Activated T-cell treated with anti-CD3 and anti-CD28 coated beads for 48 hours (primary cell): ENCODE results near the gene NEDD4L.
"Not testable (repeated sequence)": the region's sequence is repeated elsewhere in the genome, so short reads cannot be mapped to it uniquely, and the experiment has no call there.

Source experiments
- DNase-seq: peaks from one replicate; pipeline ENCODE4 v3.0.0-alpha.2; 2020; ENCODE audit warnings: low read depth

The NEDD4L gene

DNA sequence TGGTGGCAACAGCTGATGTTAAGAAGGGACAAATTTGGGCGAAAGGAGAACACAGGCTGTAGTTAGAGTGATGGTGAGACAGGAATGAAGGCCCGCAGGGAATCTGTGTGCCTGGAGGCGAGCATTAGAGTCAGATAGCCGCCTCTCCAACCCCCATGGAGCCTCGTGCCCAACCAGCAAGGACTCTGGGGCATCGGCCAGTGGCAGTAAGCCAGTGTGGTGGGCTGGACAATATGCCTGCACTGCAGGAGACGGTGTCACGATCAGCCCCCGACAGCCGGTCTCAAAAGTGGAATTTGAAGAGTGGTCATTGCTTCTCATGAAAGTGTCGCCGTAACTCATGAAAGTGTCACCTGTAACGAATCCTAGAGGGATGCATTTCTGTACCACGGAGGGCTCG, 335.4 kb downstream of the NEDD4L start:
- DNase-seq, result no peak

DNA sequence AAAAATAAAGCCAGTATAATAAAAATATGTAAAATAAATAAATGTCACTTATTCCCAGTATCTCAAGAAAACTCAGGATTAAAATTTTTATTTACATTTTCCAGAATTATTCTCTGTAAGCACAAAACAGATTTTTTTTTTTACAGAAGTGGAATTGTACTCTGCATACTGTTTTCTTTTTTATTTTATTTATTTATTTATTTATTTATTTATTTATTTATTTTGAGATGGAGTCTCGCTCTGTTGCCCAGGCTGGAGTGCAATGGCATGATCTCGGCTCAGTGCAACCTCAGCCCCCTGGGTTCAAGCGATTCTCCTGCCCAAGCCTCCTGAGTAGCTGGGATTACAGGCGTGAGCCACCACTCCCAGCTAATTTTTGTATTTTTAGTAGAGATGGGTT, 336.1 kb downstream of the NEDD4L start:
- not testable (repeated sequence) for DNase-seq

GRCh38 chr18:58381676-58382411, 337.8 kb downstream of the NEDD4L start:
- DNase-seq, result no peak

DNA sequence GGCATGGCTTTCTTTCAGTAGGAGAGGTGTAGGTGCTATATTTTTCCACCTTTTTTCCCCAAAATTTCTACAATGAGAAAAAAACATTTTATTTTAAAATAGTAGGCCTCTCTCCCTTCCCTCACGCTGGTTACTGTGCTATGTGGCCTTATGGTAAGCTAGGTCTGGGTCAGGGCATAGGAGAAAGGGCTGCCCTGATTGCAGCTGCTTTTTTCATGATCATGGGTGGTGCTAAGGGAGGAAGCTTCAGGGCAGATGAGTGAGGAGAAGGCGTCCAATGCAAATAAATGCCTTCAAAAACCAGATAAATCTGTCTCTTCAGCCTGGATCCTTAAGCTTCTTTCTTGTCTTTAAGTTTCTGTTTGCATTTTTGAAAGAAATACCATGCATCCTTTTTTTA, 338.4 kb downstream of the NEDD4L start:
- no peak for DNase-seq

DNA sequence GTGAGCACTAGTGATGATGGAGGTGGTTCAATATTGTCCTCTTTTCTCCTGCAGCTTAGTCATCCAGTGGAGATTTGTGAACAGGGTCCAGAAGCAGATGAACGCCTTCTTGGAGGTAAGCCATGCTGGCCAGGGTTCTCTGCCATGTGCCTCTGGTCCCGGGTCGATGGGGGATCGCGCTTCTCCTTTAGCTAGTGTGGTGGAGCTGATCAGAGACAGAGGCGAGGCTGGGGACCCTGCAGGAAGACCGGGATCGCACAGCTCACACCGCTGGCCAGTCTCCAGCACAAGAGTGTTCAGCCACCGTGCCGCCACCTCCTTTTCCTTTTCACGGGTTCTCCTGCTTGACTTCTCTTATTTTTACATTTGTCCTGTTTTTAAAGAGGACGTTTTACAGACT, 341.4 kb downstream of the NEDD4L start:
- DNase-seq, result no peak

DNA sequence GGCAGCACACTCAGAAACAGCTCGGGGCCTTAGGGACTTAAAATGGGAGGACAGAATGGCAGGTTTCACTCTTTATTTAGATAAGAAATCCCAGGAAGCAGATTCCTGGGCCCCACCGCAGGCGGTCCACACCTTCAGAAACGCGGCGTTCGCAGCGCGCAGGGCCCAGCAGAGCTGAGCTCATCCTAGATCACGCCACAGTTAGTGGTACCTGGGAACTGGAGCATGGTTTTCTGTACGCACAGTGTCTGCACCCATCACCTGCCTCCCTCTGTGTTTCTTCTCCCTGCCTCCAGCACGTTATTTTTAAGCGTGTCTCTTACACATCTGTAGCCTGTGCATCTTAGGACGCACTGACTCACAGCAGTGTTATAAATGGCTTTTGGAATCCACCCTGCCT, 342.8 kb downstream of the NEDD4L start:
- no peak for DNase-seq

- DNase-seq, result no peak
These were observed 343.7 kb downstream of the NEDD4L start for GRCh38 chr18:58387716-58388115.

- DNase-seq, result no peak
These were observed 344.7 kb downstream of the NEDD4L start for GRCh38 chr18:58388736-58389135.

- DNase-seq, result no peak
These were observed 345.7 kb downstream of the NEDD4L start for GRCh38 chr18:58389745-58390144.

GRCh38 chr18:58390399-58390798, 346.4 kb downstream of the NEDD4L start:
- no peak for DNase-seq

GRCh38 chr18:58391231-58391825, 347.3 kb downstream of the NEDD4L start:
- DNase-seq, result no peak

GRCh38 chr18:58391932-58392323, 347.9 kb downstream of the NEDD4L start:
- no peak for DNase-seq

DNA sequence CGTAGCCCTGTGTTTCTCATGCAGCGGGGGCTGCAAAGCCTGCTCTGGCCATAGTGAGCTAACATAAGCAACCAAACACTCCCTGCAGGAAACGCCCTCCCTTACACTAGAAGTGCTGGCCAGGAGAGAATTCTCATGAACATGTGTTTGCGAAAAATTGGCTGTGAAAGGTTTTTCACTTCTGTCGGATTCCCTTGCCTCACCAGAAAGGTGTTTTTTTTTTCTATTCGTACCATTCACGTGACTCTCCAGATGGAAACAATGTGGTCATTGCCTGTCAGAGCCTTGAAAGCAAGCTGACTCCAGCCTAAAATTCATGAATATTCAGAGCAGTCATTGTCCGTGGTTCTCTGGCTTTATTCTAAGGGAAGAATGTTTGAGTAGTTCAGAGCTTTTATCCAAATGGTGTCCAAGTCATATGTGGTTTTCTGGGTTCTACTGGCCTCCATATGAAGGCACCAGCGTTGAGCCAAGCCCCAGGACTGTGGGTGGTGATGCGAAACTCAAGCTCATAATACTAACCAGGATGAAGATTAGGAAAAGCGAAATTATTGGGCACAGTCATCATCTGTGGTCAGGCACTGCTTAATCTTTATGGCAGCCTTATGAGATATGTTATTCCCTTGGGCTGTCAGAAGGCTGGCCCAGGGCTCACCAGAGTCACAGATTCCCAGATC, 348.4 kb downstream of the NEDD4L start:
- no peak for DNase-seq

DNA sequence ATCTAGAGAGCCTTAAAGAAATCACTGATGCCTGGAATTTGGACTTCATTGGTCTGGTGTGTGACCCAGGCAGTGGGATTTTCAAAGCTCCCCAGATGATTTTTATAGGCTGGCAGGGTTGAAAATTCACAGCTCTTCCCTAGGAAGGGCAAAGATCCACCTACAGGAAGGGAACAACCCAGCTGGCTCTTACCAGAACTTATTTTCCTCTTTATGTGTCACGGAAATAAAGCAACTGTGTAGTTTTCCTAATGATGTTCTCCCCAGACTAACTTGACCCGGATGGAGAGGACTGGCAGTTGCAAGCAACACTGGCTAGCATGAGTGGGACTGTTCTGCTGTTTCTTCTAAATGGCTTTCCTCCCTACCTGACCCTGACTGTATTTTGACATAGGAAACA, 349.3 kb downstream of the NEDD4L start:
- DNase-seq, result no peak

DNA sequence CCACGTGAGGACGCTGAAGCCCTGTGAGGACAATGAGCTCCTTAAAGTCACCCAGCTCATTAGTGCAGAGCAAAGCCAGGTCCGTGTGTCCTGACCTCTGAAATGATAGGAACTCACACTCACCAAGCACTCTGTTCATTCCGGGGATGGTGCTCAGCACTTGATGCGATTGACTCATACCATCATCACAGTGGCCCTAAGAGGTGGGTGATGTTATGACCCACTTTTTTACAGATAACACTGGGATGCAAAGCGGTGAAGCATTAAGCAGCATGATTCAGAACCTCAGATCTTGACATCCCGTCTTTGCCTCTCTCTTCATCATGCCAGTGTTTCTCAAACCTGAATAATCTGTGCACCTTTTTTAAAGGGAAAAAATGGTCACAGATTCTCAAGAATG, 350.0 kb downstream of the NEDD4L start:
- DNase-seq, result no peak

DNA sequence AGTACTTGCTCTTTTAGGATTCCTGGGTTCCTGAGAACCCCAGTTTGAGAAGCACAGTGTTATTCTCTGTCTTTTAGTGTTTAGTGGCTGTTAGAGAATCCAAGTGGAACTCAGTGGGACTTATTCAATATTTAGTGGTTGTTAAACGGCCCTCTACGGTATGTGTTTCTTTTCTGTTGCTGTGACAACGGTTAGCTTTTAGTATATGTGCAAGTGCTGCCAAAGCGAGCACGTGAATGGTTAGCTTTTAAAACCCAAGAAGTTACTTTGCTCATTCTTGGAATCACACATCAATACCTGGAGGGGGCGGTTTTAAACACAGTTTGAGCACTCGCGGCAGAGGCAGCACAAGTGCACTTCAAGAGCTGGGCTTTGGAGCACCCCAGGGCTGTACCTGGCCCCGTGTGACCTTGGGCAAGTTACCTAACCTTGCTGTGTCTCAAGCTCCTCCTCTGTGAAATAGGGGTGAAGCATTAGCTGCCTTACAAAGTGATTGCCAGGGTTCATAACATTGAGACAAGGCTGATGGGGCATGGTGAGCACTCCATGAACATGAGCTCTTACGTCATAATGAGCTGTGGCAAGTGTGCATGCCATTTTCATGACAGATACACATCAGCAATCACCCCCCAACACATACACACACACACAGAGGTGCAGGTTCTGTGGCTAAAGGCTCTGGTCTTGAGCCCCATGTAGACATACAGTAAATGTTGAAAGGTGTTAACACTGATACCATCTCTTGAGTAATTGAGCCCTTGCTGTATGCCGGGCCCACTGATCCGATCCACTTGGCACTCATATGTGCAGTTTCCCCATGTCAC, 350.8 kb downstream of the NEDD4L start:
- no peak for DNase-seq

DNA sequence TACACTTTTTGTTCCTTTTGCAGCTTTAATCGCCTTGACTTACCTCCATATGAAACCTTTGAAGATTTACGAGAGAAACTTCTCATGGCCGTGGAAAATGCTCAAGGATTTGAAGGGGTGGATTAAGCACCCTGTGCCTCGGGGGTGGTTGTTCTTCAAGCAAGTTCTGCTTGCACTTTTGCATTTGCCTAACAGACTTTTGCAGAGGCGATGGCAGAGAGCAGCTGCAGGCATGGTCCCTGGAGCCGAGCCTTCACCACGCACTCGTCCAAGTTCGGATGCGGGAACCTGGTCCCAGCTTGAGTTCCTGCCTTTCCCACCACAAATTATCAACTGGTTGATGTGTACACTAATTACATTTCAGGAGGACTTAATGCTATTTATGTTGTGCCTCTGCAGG, 352.1 kb downstream of the NEDD4L start:
- DNase-seq, result no peak

DNA sequence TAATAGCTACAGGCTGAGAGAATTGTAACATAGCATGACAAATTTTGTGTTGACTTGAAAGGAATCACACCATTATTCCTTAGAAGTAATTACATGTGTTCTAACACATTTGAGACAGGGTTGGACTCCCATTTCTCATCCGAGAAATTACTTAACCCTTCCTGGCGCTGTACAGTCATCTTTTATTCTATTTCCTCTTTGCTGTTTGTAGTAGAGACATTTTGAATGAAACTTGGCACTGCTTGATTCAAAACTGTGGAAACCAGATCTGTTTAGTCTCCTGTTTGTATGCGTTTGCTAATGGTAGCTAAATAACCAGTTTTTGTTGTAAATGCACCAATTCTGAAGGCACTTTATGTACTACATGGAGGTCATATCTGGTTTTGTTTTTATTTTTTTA, 352.9 kb downstream of the NEDD4L start:
- DNase-seq, result no peak

DNA sequence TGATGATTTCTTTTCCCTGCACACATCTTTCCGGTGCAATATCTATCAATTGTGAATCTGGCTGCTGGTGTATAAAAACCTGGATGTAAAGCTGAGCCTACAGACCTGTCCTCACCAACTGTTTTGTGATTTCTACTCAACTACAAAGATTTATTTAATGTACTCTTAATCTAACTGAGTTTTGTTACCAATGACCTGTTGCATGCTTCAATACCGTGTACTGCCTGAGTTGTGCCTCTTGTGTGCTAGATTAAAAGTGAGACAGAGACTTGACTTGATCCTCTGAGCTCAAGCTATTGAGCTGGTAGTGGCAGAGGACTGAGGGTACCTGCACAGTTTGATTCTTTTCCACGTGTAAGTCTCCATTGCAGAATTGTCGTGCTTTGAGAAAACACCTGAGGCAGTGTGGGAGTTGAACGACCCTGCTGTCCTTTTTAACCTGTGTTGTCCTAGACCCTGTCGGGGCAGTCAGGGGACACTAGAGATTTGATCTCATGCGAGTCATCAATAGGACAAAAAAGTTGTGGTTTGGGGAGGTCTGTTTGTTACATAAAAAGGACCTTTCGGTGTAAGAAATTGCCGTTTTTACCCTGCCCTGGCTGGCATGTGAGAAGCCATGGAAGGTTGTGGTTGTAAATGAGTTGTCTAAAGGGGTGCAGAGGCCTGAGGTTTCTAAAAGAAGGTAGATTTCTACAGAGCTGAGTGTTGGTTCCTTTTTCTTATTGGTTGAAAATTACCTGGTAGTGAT, 353.5 kb downstream of the NEDD4L start:
- DNase-seq, result no peak

GRCh38 chr18:58398648-58399398, 354.8 kb downstream of the NEDD4L start:
- DNase-seq, result no peak

- DNase-seq, result peak; percentile 14
These were observed 356.4 kb downstream of the NEDD4L start for GRCh38 chr18:58400331-58400870.
